ENCODE data around the gene LYAR.

The LYAR gene

DNA sequence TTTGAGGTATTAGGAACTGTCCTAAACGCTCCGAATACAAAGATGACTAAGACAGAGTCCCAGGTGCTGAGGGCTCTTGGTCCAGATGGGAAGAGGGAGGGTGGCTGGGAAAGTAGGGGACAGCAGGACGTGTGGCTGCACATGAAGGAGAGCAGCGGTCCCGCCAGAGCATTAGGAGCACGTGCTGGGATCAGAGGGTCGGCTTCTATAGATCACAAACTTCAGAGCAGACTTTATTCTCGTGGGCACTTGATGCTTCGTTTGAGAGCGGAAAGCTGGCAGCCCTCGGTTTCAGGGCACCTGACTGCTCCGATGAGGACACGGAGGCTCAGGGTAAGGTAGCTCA is 26.2 kb upstream of the LYAR start:
- ATAC-seq: no peak
- no peak for TF ChIP-seq GLIS3 (CRISPR knock-in tag; IDR thresholded peaks at IDR 0.05)
- no peak for TF ChIP-seq ZFP30 (CRISPR knock-in tag; IDR thresholded peaks at IDR 0.05)
- no peak for TF ChIP-seq ARNTL (CRISPR knock-in tag; IDR thresholded peaks at IDR 0.05; ENCODE audit: borderline replicate concordance, low read depth)
- TF ChIP-seq POU6F1 (CRISPR knock-in tag; IDR thresholded peaks at IDR 0.05; ENCODE audit: borderline replicate concordance, low read depth): no peak
- no peak for TF ChIP-seq CREB5 (CRISPR knock-in tag; IDR thresholded peaks at IDR 0.05; ENCODE audit: low read depth)
- no peak for TF ChIP-seq PPARA (CRISPR knock-in tag; IDR thresholded peaks at IDR 0.05; ENCODE audit: borderline replicate concordance)
- TF ChIP-seq ZNF70 (CRISPR knock-in tag; IDR thresholded peaks at IDR 0.05): no peak
- no peak for TF ChIP-seq TOX (CRISPR knock-in tag; IDR thresholded peaks at IDR 0.05; ENCODE audit: borderline replicate concordance)
- no peak for TF ChIP-seq ESRRG (CRISPR knock-in tag; IDR thresholded peaks at IDR 0.05)
- TF ChIP-seq ZFP3 (CRISPR knock-in tag; IDR thresholded peaks at IDR 0.05): no peak
- no peak for TF ChIP-seq CSDC2 (CRISPR knock-in tag; IDR thresholded peaks at IDR 0.05)
- TF ChIP-seq SNAI2 (CRISPR knock-in tag; IDR thresholded peaks at IDR 0.05): no peak

- TF ChIP-seq ZNF70 (CRISPR knock-in tag; IDR thresholded peaks at IDR 0.05): no peak
- TF ChIP-seq TSHZ2 (CRISPR knock-in tag; IDR thresholded peaks at IDR 0.05): no peak
- no peak for TF ChIP-seq ISL1 (CRISPR knock-in tag; IDR thresholded peaks at IDR 0.05)
- no peak for TF ChIP-seq GLIS3 (CRISPR knock-in tag; IDR thresholded peaks at IDR 0.05)
- TF ChIP-seq BACH2 (CRISPR knock-in tag; IDR thresholded peaks at IDR 0.05; ENCODE audit: borderline replicate concordance): no peak
- no peak for TF ChIP-seq RARB (CRISPR knock-in tag; IDR thresholded peaks at IDR 0.05)
- TF ChIP-seq ESRRG (CRISPR knock-in tag; IDR thresholded peaks at IDR 0.05): no peak
- TF ChIP-seq CREB5 (CRISPR knock-in tag; IDR thresholded peaks at IDR 0.05; ENCODE audit: low read depth): no peak
- no peak for TF ChIP-seq ZNF565 (CRISPR knock-in tag; conservative IDR thresholded peaks at IDR 0.05; ENCODE audit: low read depth)
- TF ChIP-seq ZFP30 (CRISPR knock-in tag; IDR thresholded peaks at IDR 0.05): no peak
- TF ChIP-seq ZFP3 (CRISPR knock-in tag; IDR thresholded peaks at IDR 0.05): no peak
- no peak for TF ChIP-seq TOX (CRISPR knock-in tag; IDR thresholded peaks at IDR 0.05; ENCODE audit: borderline replicate concordance)
- TF ChIP-seq, protein P1, sequence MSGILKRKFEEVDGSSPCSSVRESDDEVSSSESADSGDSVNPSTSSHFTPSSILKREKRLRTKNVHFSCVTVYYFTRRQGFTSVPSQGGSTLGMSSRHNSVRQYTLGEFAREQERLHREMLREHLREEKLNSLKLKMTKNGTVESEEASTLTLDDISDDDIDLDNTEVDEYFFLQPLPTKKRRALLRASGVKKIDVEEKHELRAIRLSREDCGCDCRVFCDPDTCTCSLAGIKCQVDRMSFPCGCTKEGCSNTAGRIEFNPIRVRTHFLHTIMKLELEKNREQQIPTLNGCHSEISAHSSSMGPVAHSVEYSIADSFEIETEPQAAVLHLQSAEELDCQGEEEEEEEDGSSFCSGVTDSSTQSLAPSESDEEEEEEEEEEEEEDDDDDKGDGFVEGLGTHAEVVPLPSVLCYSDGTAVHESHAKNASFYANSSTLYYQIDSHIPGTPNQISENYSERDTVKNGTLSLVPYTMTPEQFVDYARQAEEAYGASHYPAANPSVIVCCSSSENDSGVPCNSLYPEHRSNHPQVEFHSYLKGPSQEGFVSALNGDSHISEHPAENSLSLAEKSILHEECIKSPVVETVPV (CRISPR knock-in tag; IDR thresholded peaks at IDR 0.05): no peak
- no peak for TF ChIP-seq ARNTL (CRISPR knock-in tag; IDR thresholded peaks at IDR 0.05; ENCODE audit: borderline replicate concordance, low read depth)
- TF ChIP-seq CSDC2 (CRISPR knock-in tag; IDR thresholded peaks at IDR 0.05): no peak
- TF ChIP-seq, protein P2, sequence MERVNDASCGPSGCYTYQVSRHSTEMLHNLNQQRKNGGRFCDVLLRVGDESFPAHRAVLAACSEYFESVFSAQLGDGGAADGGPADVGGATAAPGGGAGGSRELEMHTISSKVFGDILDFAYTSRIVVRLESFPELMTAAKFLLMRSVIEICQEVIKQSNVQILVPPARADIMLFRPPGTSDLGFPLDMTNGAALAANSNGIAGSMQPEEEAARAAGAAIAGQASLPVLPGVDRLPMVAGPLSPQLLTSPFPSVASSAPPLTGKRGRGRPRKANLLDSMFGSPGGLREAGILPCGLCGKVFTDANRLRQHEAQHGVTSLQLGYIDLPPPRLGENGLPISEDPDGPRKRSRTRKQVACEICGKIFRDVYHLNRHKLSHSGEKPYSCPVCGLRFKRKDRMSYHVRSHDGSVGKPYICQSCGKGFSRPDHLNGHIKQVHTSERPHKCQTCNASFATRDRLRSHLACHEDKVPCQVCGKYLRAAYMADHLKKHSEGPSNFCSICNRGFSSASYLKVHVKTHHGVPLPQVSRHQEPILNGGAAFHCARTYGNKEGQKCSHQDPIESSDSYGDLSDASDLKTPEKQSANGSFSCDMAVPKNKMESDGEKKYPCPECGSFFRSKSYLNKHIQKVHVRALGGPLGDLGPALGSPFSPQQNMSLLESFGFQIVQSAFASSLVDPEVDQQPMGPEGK (CRISPR knock-in tag; IDR thresholded peaks at IDR 0.05; ENCODE audit: borderline replicate concordance): no peak
- no peak for ATAC-seq
Observed at GRCh38 chr4:4315461-4316149, 25.7 kb upstream of the LYAR start.
